Testis (tissue), 3 donors: ENCODE data around the gene SLX4IP. TPM values are rescaled to one million over a fixed set of nuclear protein-coding genes. Genes with fewer than 3 reads are reported as not detected.

Experiments used
- DNase-seq: peaks from one replicate; pipeline ENCODE4 v3.0.0-alpha.2; 2019
- H3K27ac ChIP-seq, 2 donors: fragments of 200-600 bp; sonication (generic); one replicate each; pipeline ENCODE4 v1.5.1; 2019
- H3K27me3 ChIP-seq: fragments of 200-600 bp; sonication (generic); one replicate; pipeline ENCODE4 v1.5.1; 2019
- H3K36me3 ChIP-seq: fragments of 200-600 bp; sonication (generic); one replicate; pipeline ENCODE4 v1.5.1; 2017; ENCODE audit warnings: low read depth; ENCODE audit errors: missing control alignments
- H3K4me1 ChIP-seq: fragments of 200-600 bp; sonication (generic); one replicate; pipeline ENCODE4 v1.5.1; 2019
- H3K4me3 ChIP-seq, 2 donors: fragments of 200-600 bp; sonication (generic); one replicate each; pipeline ENCODE4 v1.5.1; 2017 to 2019
- H3K9me3 ChIP-seq: fragments of 200-600 bp; sonication (generic); one replicate; pipeline ENCODE4 v1.5.1; 2017
- CTCF ChIP-seq, 3 experiments: fragments of 450-650 bp in 2 of 3; fragments of 200-600 bp in 1 of 3; sonication (generic) in 1 of 3; IDR thresholded peaks; one replicate each; pipeline ENCODE4 v1.5.1; 2016 to 2019; ENCODE audit warnings: antibody characterized with exemption in 3 of 3, mild to moderate bottlenecking in 2 of 3, moderate library complexity in 1 of 3
- POLR2A ChIP-seq: fragments of 450-650 bp; IDR thresholded peaks from one replicate; pipeline ENCODE4 v1.6.1; 2017; ENCODE audit warnings: antibody characterized with exemption, mild to moderate bottlenecking, moderate library complexity
- WGBS, 2 donors: methylation state at CpG; one replicate each; pipeline ENCODE4 v1.1.5; 2018; 5-methylcytosine and 5-hydroxymethylcytosine counted together
- intact Hi-C: fragments of 100-400 bp; cut with DNase I; formaldehyde crosslinking; loops from one replicate; pipeline ENCODE4 v1.15.1; 2023; ENCODE audit warnings: low total_unique reads
- polyA plus RNA-seq: library from polyadenylated mRNA; stranded (reverse); fragments of 350-450 nt; fragmentation: Illumina TruSeq; extraction: RNeasy Lipid Tissue Mini Kit (QIAGEN cat#74804); gene quantifications from one replicate; pipeline ENCODE4 v1.2.3, GENCODE V29; 2014; ENCODE audit warnings: low read depth, low replicate concordance; ENCODE audit not compliant: insufficient read depth
- total RNA-seq, 2 donors: library from RNA; depleted of rRNA; stranded (reverse); fragments of >200 nt; gene quantifications; one replicate each; pipeline ENCODE4 v1.2.3, GENCODE V29; 2016

The SLX4IP gene
- total and polyA plus RNA-seq, 3 donors from 2014 or later, result 3.8 to 10.8 (median 9.7) TPM

DNA sequence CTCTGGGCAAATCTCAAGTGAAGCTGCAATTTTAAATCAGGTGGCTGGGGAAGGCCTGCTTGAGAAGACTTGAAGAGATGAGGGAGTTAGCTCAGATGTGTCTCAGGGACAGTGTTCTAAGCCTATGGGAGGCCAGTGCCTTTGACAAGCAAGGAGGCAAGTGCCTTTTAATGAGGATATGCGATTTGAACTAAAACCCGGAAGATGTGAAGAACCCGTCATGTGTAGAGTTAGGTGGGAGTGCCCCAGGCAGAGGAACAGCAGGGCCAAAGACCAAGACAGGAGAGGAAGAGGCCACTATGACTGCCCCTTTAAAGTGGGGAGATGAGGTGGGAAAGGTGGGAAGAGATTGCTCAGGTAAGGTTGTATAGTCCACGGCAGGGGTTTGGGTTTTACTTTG, 71.9 kb downstream of the SLX4IP start:
- intact Hi-C loops, result no loop called here
- Histone ChIP-seq H3K27ac (peak overlapping the region; percentile 48 to 59), H3K36me3 (no peaks in the 10 kb centered on the region), H3K4me3 (no peak overlapping the region), H3K4me1 (peaks cover 53% of the 10 kb centered on the region), H3K9me3 (no peaks in the 10 kb centered on the region), H3K27me3 (no peaks in the 10 kb centered on the region)
- 85 to 86% methylated on average over 4 of the region's 4 CpGs for WGBS, 2 donors
- no peak for DNase-seq
- TF ChIP-seq CTCF (IDR thresholded peaks at IDR 0.05) (no peak), POLR2A (no peak)

DNA sequence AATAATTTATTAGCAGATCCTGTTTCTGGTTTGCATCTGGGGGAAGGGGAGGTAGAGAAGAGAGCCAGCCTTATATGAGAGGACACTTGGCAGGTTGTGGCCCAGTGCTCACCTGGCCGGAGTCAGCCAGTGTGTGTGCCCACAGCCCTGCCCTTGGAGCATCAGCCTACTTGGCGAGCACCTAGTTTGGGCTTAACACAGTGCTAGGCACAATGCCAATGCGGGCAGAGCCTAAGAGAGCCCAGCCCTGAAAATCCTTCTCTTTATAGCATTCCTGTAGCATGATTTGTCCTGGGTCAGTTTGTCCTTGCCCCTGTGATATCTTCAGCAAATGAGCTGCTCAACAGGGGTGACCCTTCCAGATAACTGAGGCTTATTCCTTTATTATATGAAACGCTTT, 73.0 kb downstream of the SLX4IP start:
- Histone ChIP-seq H3K4me3 (no peak overlapping the region), H3K9me3 (no peaks in the 10 kb centered on the region), H3K36me3 (no peaks in the 10 kb centered on the region), H3K4me1 (peaks cover 56% of the 10 kb centered on the region), H3K27ac (peak overlapping the region; percentile 18 to 71), H3K27me3 (no peaks in the 10 kb centered on the region)
- no peak for TF ChIP-seq POLR2A
- TF ChIP-seq CTCF (IDR thresholded peaks at IDR 0.05), result no peak
- 66 to 73% methylated on average over 4 of the region's 4 CpGs for WGBS, 2 donors
- intact Hi-C loops, result no loop called here
- DNase-seq, result no peak

DNA sequence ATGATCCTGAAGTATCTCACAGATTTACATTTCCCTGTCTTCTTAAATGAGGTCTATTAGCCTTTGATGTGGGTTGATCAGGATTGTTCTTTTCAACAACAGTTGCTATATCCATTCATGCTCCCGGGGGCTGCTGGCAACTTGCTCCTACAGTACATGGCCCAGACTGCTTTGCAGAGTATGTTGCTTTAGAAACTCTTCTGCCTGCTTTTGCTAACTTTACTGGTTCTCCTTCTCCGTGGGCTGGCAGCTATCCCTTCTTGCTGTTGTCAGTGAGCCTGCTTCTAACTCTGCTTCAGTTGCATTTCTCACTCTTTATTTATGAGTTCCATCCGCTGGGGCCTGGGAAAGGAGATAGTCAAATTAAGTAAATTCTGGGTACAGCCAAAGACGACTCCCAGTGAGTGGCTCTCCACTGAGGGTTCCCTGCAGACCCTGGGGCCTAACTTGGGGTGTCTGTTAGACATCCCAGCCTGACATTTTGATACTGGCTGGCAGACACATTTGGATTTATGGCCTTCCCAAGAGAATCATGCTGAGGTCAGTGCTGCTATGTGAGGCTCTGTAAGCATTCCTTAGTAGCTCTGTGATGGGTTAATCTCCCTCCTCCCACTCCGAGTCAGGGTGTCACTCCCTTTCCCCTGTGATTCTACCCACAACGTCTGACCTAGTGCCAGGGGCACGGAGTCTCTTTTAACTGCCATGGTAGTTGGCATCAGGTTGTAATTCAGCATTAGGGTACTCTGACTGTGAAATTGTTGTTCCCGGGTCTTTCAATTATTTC, 73.6 kb downstream of the SLX4IP start:
- H3K4me3 ChIP-seq, result no peak overlapping the region
- no peaks in the 10 kb centered on the region for H3K36me3 ChIP-seq
- no peaks in the 10 kb centered on the region for H3K27me3 ChIP-seq
- intact Hi-C loops, result no loop called here
- 28 to 52% methylated on average over 7 to 8 of the region's 8 CpGs for WGBS, 2 donors
- peak overlapping the region; percentile 18 to 71 for H3K27ac ChIP-seq
- peak; percentile 58 for DNase-seq
- no peak for TF ChIP-seq POLR2A
- no peak for TF ChIP-seq CTCF (IDR thresholded peaks at IDR 0.05)
- peaks cover 56% of the 10 kb centered on the region for H3K4me1 ChIP-seq
- H3K9me3 ChIP-seq, result no peaks in the 10 kb centered on the region

- no peak for DNase-seq
- H3K27me3 ChIP-seq, result no peaks in the 10 kb centered on the region
- intact Hi-C loops, result no loop called here
- H3K27ac ChIP-seq, result peak overlapping the region in 1 of 2 donors; percentile 71
- H3K36me3 ChIP-seq, result no peaks in the 10 kb centered on the region
- H3K4me1 ChIP-seq, result peaks cover 56% of the 10 kb centered on the region
- H3K9me3 ChIP-seq, result no peaks in the 10 kb centered on the region
- H3K4me3 ChIP-seq, result no peak overlapping the region
- WGBS, 2 donors, result 84 to 85% methylated on average over 6 of the region's 6 CpGs
- TF ChIP-seq CTCF (IDR thresholded peaks at IDR 0.05) (no peak), POLR2A (no peak)
Measured at GRCh38 chr20:10509376-10509775, 74.3 kb downstream of the SLX4IP start.

DNA sequence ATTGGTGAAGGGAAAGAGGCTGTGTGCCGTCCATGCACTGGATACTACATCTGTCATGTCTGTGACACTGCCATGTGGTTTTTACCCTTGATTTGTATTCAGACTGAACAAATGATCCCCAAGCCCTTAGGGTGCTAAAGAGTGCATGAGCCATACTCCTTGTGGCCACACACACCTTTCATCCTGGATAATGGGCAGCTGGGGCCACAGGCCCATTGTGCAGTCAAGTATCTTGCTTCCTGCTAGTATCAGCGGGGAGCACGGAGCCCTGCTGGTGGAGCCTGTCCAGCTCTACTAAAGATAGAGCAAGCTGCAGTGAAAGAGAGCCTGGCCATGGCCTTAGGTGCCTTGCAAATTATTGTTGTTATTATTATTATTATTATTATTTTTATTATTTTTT, 75.1 kb downstream of the SLX4IP start:
- Histone ChIP-seq H3K4me1 (peaks cover 50% of the 10 kb centered on the region), H3K36me3 (no peaks in the 10 kb centered on the region), H3K27me3 (no peaks in the 10 kb centered on the region), H3K27ac (no peak overlapping the region), H3K9me3 (no peaks in the 10 kb centered on the region), H3K4me3 (no peak overlapping the region)
- TF ChIP-seq CTCF (IDR thresholded peaks at IDR 0.05) (no peak), POLR2A (no peak)
- intact Hi-C loops, result no loop called here
- WGBS, 2 donors, result 89 to 96% methylated on average over 3 of the region's 3 CpGs
- no peak for DNase-seq
